Astrocyte of the cerebellum (primary cell): Measurements from ENCODE around the gene CPSF3.

Experiments
- DNase-seq: peaks from one replicate; pipeline ENCODE4 v3.0.0-alpha.2; 2011; ENCODE audit warnings: low read depth
- H3K4me3 ChIP-seq: 2 replicates; pipeline ENCODE4 v1.5.1; 2011; ENCODE audit warnings: mild to moderate bottlenecking, low read depth, low read length, moderate library complexity
- CTCF ChIP-seq: IDR thresholded peaks from 2 replicates; pipeline ENCODE4 v1.5.1; 2012; ENCODE audit warnings: low read length, low read depth, moderate library complexity, mild to moderate bottlenecking; ENCODE audit errors: missing control alignments
- in situ Hi-C: cut with HindIII; loops from 2 replicates; pipeline ENCODE4 v1.10.0; 2017; ENCODE audit warnings: low sequenced_read_pairs

Gene CPSF3

DNA sequence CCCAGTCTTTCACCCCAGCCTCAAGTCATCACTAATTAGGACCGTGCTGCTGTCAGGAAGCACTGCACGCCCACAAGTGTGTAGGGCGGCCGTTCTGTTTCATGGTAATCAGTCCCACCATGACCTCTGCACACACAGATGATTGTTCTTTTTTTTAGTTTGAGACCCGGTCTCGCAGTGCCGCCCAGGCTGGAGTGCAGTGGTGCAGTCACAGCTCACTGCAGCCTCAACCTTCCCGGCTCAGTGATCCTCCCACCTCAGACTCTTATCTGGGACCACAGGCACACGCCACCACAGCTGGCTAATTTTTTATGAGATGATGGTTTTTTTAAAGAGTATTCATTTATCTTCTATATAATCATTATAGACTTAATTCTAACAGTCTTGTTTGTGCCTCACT lies 49.1 kb downstream of the CPSF3 start:
- in situ Hi-C loops, result no loop called here
- DNase-seq, result no peak
- H3K4me3 ChIP-seq, result no peak overlapping the region
- TF ChIP-seq CTCF, result no peak

DNA sequence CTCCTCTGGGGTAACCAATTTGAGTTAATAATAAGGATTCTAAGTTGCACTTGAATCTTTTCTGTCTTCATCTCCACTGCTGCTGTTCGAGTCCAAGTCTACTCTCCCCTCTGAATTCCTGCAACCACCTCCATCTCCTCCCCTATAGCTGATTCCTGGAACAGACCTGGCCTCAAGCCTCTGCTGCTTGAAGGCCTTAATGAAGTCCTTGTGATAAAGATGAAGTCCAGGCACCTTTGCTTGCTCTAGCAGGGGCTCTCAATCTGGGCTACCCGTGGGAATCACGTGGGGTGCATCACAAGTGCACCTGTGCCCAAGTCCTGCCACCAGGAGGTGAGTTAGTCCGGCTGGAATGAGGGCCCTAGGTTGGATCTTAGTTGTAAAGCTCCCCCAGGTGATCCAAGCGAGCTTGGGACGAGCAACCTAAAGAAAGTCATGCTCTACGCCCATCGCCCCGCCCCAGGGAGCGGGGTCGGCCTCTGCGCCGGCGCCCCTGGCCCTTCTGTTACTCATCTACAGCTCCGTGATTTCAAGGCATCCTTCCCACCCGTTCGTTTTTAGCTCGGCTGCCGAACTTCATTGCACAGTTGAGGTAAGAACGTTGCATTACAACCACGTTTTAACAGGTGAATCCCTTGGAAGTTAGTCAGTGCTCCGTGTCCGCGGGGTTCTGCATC lies 50.0 kb downstream of the CPSF3 start:
- TF ChIP-seq CTCF, result peak; percentile 32
- no peak for DNase-seq
- in situ Hi-C loops, result no loop called here
- peak overlapping the region; percentile 73 for H3K4me3 ChIP-seq

DNA sequence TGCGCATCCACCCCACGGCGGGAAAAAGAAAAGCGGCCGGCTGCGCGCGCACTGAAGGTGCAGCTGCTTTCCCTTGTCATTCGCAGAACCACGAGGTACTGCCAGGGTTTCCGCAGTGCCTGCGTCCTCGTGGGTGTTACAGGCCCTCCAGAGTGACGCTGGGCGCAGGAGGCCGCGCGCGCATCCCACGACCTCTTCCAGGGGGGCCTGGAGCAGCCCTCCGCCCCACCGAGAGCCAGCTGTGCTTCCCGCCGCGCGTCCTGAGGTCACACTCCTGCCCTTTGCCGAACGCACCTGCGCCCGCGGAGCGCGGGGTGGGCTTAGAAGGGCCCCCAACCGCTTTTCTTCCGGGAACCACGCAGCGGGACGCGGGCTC lies 50.5 kb downstream of the CPSF3 start:
- H3K4me3 ChIP-seq, result peak overlapping the region; percentile 73
- TF ChIP-seq CTCF, result no peak
- DNase-seq, result no peak
- in situ Hi-C loops, result no loop called here

GRCh38 chr2:9474361-9475057 lies 51.1 kb downstream of the CPSF3 start, which contains the start of gene IAH1:
IAH1 (plus strand) TSS chr2:9474551; CDS start chr2:9474567, 16 bp downstream.
- DNase-seq, result no peak
- H3K4me3 ChIP-seq, result peak within 1 kb of the TSS; percentile 73
- TF ChIP-seq CTCF, result no peak
- in situ Hi-C loops, result no loop called here

DNA sequence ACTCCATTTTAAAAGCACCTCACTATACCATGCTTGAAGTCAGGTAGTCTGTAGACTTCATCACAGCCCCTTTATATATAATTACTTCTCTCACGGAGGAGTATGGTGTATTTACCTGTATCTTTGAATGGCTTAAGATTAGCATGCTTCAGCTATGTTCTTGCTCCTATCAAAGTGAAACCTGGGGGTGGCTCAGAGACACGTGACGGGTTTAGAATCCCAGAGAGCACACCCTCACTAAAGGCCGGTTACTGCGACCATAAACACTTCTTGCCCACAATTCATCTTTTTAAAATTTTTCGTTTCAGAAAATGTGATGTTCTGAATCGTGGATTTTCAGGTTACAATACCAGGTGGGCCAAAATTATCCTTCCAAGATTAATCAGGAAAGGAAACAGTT lies 54.5 kb downstream of the CPSF3 start:
- TF ChIP-seq CTCF, result no peak
- no peak for DNase-seq

DNA sequence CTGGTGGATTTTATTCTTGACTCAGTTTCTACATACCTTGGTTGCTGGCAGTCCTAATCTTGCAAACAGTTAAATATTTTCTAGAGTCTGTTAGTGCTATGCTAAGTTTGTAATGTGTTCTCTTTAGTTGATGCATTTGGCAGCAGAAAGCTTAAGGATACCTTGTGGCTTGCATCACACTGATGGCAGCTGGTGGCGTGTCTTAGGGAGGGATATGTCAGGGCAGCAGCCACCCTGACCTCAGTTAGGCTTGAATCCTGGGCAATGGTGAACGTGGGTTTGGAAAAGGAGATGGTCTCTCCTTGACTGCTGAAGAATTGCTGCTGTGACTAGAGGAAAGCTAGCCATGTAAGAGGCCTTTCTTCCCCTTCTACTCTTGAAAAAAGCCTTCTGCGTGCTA lies 55.1 kb downstream of the CPSF3 start:
- DNase-seq, result no peak
- no peak for TF ChIP-seq CTCF
- in situ Hi-C loops, result no loop called here
- H3K4me3 ChIP-seq, result no peak overlapping the region

More for the DNA sequence above, 54.5 kb downstream of the CPSF3 start:
- no peak overlapping the region for H3K4me3 ChIP-seq
- in situ Hi-C loops, result no loop called here
